Fibroblast of pulmonary artery (primary cell): ENCODE data around the gene ATRAID.

Source experiments
- DNase-seq: peaks from one replicate; pipeline ENCODE4 v3.0.0-alpha.2; 2010; ENCODE audit warnings: low read depth
- H3K4me3 ChIP-seq: replicated peaks from 2 replicates; pipeline ENCODE4 v1.5.1; 2011; ENCODE audit warnings: low read depth, mild to moderate bottlenecking, control low read depth, low read length, moderate library complexity
- TF ChIP-seq, protein P1 (sequence below): IDR thresholded peaks from 2 replicates; pipeline ENCODE4 v1.5.1; 2011; ENCODE audit warnings: mild to moderate bottlenecking, control low read depth, low read length, inconsistent platforms; ENCODE audit errors: missing control alignments

The ATRAID gene

DNA sequence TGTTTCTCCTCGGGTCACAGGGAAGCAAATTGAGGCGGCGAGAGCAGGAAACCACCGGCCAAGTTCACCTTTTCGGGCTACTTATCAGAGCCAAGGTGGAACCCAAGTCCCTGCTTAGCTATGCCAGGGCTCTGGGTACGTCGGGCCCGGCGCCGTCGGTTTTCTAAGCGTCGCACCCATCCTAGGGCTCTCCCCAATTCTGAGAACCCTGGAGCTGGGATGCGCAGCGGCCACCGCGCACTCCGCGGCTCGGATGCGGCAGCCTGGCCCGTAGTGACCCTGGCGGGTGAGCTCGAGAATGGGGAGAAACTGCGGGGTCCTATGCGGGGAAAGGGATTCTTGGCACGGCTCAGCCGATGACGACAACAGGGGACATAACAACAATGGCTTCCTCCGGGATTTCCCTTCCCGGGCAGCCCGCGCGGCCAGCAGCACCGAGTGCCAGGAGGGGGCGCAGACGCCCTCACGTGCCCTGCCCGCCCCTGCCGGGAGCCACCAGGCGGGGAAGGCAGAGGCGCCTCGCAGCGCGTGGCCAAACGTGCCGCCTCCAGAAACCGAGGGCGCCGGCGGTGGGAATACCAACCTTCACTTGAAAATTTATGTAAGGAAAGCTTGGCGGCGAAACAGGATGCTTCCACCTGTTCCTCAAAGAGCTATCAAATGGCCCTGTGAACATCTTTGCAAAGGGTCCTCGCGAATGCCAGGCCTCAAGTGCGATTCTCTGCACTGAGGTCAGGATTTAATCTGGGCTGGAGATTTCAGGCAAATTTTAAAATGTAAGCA, 53.1 kb downstream of the ATRAID start:
- peak overlapping the region; percentile 12 for H3K4me3 ChIP-seq
- TF ChIP-seq, protein P1, sequence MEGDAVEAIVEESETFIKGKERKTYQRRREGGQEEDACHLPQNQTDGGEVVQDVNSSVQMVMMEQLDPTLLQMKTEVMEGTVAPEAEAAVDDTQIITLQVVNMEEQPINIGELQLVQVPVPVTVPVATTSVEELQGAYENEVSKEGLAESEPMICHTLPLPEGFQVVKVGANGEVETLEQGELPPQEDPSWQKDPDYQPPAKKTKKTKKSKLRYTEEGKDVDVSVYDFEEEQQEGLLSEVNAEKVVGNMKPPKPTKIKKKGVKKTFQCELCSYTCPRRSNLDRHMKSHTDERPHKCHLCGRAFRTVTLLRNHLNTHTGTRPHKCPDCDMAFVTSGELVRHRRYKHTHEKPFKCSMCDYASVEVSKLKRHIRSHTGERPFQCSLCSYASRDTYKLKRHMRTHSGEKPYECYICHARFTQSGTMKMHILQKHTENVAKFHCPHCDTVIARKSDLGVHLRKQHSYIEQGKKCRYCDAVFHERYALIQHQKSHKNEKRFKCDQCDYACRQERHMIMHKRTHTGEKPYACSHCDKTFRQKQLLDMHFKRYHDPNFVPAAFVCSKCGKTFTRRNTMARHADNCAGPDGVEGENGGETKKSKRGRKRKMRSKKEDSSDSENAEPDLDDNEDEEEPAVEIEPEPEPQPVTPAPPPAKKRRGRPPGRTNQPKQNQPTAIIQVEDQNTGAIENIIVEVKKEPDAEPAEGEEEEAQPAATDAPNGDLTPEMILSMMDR: peak; percentile 26
- DNase-seq: peak; percentile 42

DNA sequence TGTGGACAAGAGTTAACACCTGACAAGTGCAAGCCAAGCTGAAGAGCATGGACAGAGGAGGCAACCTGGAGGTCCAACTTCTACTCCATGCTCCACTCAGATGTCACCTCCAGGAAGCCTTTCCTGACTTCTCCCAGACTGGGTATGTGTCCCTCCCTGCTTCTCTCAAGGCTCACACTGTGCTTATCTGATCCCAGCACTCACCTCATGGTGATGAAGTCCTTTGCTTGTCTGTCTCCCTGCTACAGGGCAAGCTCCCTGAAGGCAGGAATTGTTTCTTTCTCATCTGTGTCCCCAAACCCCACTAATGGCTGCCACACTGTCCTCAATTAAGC, 53.7 kb downstream of the ATRAID start:
- H3K4me3 ChIP-seq: no peak overlapping the region
- no peak for DNase-seq
- TF ChIP-seq, protein P1: no peak
